ENCODE measurements around the gene NME7.

The NME7 gene

GRCh38 chr1:169318536-169319244 is 48.9 kb downstream of the NME7 start:
- DNase-seq (ENCODE audit: low read depth): no peak
- no peak overlapping the region for H3K4me3 ChIP-seq (ENCODE audit: low read length)
- TF ChIP-seq CTCF (IDR thresholded peaks at IDR 0.05; ENCODE audit: insufficient read depth, low read depth, low read length, missing control alignments): no peak

GRCh38 chr1:169316556-169316955 is 51.0 kb downstream of the NME7 start:
- H3K4me3 ChIP-seq (ENCODE audit: low read length): no peak overlapping the region
- DNase-seq (ENCODE audit: low read depth): no peak
- TF ChIP-seq CTCF (IDR thresholded peaks at IDR 0.05; ENCODE audit: insufficient read depth, low read depth, low read length, missing control alignments): no peak

- no peak overlapping the region for H3K4me3 ChIP-seq (ENCODE audit: low read length)
- TF ChIP-seq CTCF (IDR thresholded peaks at IDR 0.05; ENCODE audit: insufficient read depth, low read depth, low read length, missing control alignments): no peak
- DNase-seq (ENCODE audit: low read depth): peak; percentile 94
Measured at GRCh38 chr1:169312084-169312954, 55.3 kb downstream of the NME7 start.

GRCh38 chr1:169309178-169310166 is 58.1 kb downstream of the NME7 start:
- no peak for DNase-seq (ENCODE audit: low read depth)

GRCh38 chr1:169308313-169309039 is 59.1 kb downstream of the NME7 start:
- DNase-seq (ENCODE audit: low read depth): no peak
- no peak overlapping the region for H3K4me3 ChIP-seq (ENCODE audit: low read length)
- TF ChIP-seq CTCF (IDR thresholded peaks at IDR 0.05; ENCODE audit: insufficient read depth, low read depth, low read length, missing control alignments): no peak

More at GRCh38 chr1:169309178-169310166, 58.1 kb downstream of the NME7 start:
- TF ChIP-seq CTCF (IDR thresholded peaks at IDR 0.05; ENCODE audit: insufficient read depth, low read depth, low read length, missing control alignments): no peak
- no peak overlapping the region for H3K4me3 ChIP-seq (ENCODE audit: low read length)

- TF ChIP-seq CTCF (IDR thresholded peaks at IDR 0.05; ENCODE audit: insufficient read depth, low read depth, low read length, missing control alignments): no peak
- no peak for DNase-seq (ENCODE audit: low read depth)
- H3K4me3 ChIP-seq (ENCODE audit: low read length): no peak overlapping the region
Measured at GRCh38 chr1:169307176-169307575, 60.4 kb downstream of the NME7 start.

Data from epithelial cell of esophagus (primary cell).